ENCODE results near the gene SOD1. TPM values are rescaled to one million over a fixed set of nuclear protein-coding genes. Genes with fewer than 3 reads are reported as not detected.
A peak's percentile ranks its signal among the peaks of the same experiment; 100 is the strongest.

SOD1 gene
- total and polyA plus RNA-seq, 4 experiments from 2014 or later, result 178 to 756 (median 397) TPM

- intact Hi-C loops (cut with micrococcal nuclease), result no loop called here
- peaks cover 64 to 80% of the 10 kb centered on the region in 2 donors for H3K36me3 Mint-ChIP-seq
Measured at GRCh38 chr21:31688603-31689368, 29.3 kb downstream of the SOD1 start.

GRCh38 chr21:31693222-31693621, 33.7 kb downstream of the SOD1 start:
- Mint-ChIP-seq H3K4me3 (no peak overlapping the region), H3K27me3 (no peaks in the 10 kb centered on the region), H3K36me3 (peaks cover 64 to 78% of the 10 kb centered on the region in 2 donors), H3K9me3 (no peaks in the 10 kb centered on the region), H3K27ac (no peak overlapping the region), H3K4me1 (peaks cover 0 to 2% (median 0%) of the 10 kb centered on the region in 4 donors)
- Histone ChIP-seq H3K4me1 (ENCODE audit: insufficient read depth, low read length) (no peaks in the 10 kb centered on the region), H3K4me3 (ENCODE audit: low read length in 2 of 2) (no peak overlapping the region), H3K36me3 (ENCODE audit: insufficient read depth, low read length) (peaks cover 52% of the 10 kb centered on the region), H3K27ac (ENCODE audit: low read depth, low read length) (no peak overlapping the region), H3K9me3 (ENCODE audit: control insufficient read depth in 1 of 2, low read length in 2 of 2) (no peaks in the 10 kb centered on the region), H3K27me3 (ENCODE audit: insufficient read depth, low read length) (no peaks in the 10 kb centered on the region)
- ChIA-PET POLR2A (ENCODE audit: partially characterized antibody) (no interaction called here), CTCF (ENCODE audit: partially characterized antibody) (no interaction called here)
- no peak for DNase-seq
- intact Hi-C loops (cut with micrococcal nuclease), result no loop called here

More at GRCh38 chr21:31688603-31689368, 29.3 kb downstream of the SOD1 start:
- ChIA-PET CTCF (ENCODE audit: partially characterized antibody) (interaction anchor here (0.7 to 1.0 kb wide), 2 partner anchors 9 to 44 kb away, joined by 3 read pairs; no protein-coding TSS in a partner anchor), POLR2A (ENCODE audit: partially characterized antibody) (interaction anchor here (0.5 kb wide), 1 partner anchor 40 kb away, joined by 3 read pairs; no protein-coding TSS in a partner anchor)
- H3K4me3 ChIP-seq (ENCODE audit: low read length in 2 of 2), result no peak overlapping the region
- Mint-ChIP-seq H3K9me3 (no peaks in the 10 kb centered on the region), H3K27me3 (no peaks in the 10 kb centered on the region), H3K4me1 (peaks cover 0 to 2% (median 0%) of the 10 kb centered on the region in 4 donors), H3K27ac (peak overlapping the region in 2 of 7 donors; percentile 12 to 19), H3K4me3 (no peak overlapping the region)
- no peak overlapping the region for H3K27ac ChIP-seq (ENCODE audit: low read depth, low read length)
- H3K9me3 ChIP-seq (ENCODE audit: control insufficient read depth in 1 of 2, low read length in 2 of 2), result no peaks in the 10 kb centered on the region
- H3K4me1 ChIP-seq (ENCODE audit: insufficient read depth, low read length), result no peaks in the 10 kb centered on the region
- no peaks in the 10 kb centered on the region for H3K27me3 ChIP-seq (ENCODE audit: insufficient read depth, low read length)
- DNase-seq, result no peak
- H3K36me3 ChIP-seq (ENCODE audit: insufficient read depth, low read length), result peaks cover 54% of the 10 kb centered on the region

- peaks cover 56 to 75% of the 10 kb centered on the region in 2 donors for H3K36me3 Mint-ChIP-seq
- H3K9me3 Mint-ChIP-seq, result no peaks in the 10 kb centered on the region
- H3K27ac ChIP-seq (ENCODE audit: low read depth, low read length), result no peak overlapping the region
- CTCF ChIA-PET (ENCODE audit: partially characterized antibody), result no interaction called here
- peaks cover 0 to 4% (median under 1%) of the 10 kb centered on the region in 4 donors for H3K4me1 Mint-ChIP-seq
- H3K27me3 ChIP-seq (ENCODE audit: insufficient read depth, low read length), result no peaks in the 10 kb centered on the region
- no peak overlapping the region for H3K27ac Mint-ChIP-seq
- H3K4me3 ChIP-seq (ENCODE audit: low read length in 2 of 2), result no peak overlapping the region
- intact Hi-C loops (cut with micrococcal nuclease), result no loop called here
- no peak overlapping the region for H3K4me3 Mint-ChIP-seq
- no peaks in the 10 kb centered on the region for H3K27me3 Mint-ChIP-seq
- POLR2A ChIA-PET (ENCODE audit: partially characterized antibody), result no interaction called here
- no peaks in the 10 kb centered on the region for H3K4me1 ChIP-seq (ENCODE audit: insufficient read depth, low read length)
- H3K36me3 ChIP-seq (ENCODE audit: insufficient read depth, low read length), result peaks cover 52% of the 10 kb centered on the region
- no peaks in the 10 kb centered on the region for H3K9me3 ChIP-seq (ENCODE audit: control insufficient read depth in 1 of 2, low read length in 2 of 2)
- no peak for DNase-seq
Measured at GRCh38 chr21:31696424-31696823, 36.9 kb downstream of the SOD1 start.

GRCh38 chr21:31698461-31698860, 39.0 kb downstream of the SOD1 start:
- no peak overlapping the region for H3K27ac ChIP-seq (ENCODE audit: low read depth, low read length)
- Mint-ChIP-seq H3K4me1 (peaks cover 0 to 4% (median under 1%) of the 10 kb centered on the region in 4 donors), H3K27me3 (no peaks in the 10 kb centered on the region), H3K36me3 (peaks cover 57 to 75% of the 10 kb centered on the region in 2 donors), H3K9me3 (no peaks in the 10 kb centered on the region), H3K27ac (peak overlapping the region in 3 of 7 donors; percentile 22 to 90 (median 54)), H3K4me3 (no peak overlapping the region)
- no peaks in the 10 kb centered on the region for H3K4me1 ChIP-seq (ENCODE audit: insufficient read depth, low read length)
- ChIA-PET POLR2A (ENCODE audit: partially characterized antibody) (no interaction called here), CTCF (ENCODE audit: partially characterized antibody) (no interaction called here)
- H3K9me3 ChIP-seq (ENCODE audit: control insufficient read depth in 1 of 2, low read length in 2 of 2), result no peaks in the 10 kb centered on the region
- H3K36me3 ChIP-seq (ENCODE audit: insufficient read depth, low read length), result peaks cover 35% of the 10 kb centered on the region
- intact Hi-C loops (cut with micrococcal nuclease), result no loop called here
- H3K4me3 ChIP-seq (ENCODE audit: low read length in 2 of 2), result no peak overlapping the region
- no peak for DNase-seq
- H3K27me3 ChIP-seq (ENCODE audit: insufficient read depth, low read length), result no peaks in the 10 kb centered on the region

- ChIA-PET CTCF (ENCODE audit: partially characterized antibody) (no interaction called here), POLR2A (ENCODE audit: partially characterized antibody) (no interaction called here)
- Mint-ChIP-seq H3K36me3 (peaks cover 52 to 67% of the 10 kb centered on the region in 2 donors), H3K9me3 (no peaks in the 10 kb centered on the region), H3K4me1 (peaks cover 0 to 6% (median 4%) of the 10 kb centered on the region in 4 donors), H3K4me3 (no peak overlapping the region), H3K27me3 (no peaks in the 10 kb centered on the region), H3K27ac (peak overlapping the region in 1 of 7 donors; percentile 12)
- no peaks in the 10 kb centered on the region for H3K4me1 ChIP-seq (ENCODE audit: insufficient read depth, low read length)
- intact Hi-C loops (cut with micrococcal nuclease), result no loop called here
- H3K4me3 ChIP-seq (ENCODE audit: low read length in 2 of 2), result no peak overlapping the region
- no peak overlapping the region for H3K27ac ChIP-seq (ENCODE audit: low read depth, low read length)
- H3K27me3 ChIP-seq (ENCODE audit: insufficient read depth, low read length), result no peaks in the 10 kb centered on the region
- no peak for DNase-seq
- peaks cover 22% of the 10 kb centered on the region for H3K36me3 ChIP-seq (ENCODE audit: insufficient read depth, low read length)
- H3K9me3 ChIP-seq (ENCODE audit: control insufficient read depth in 1 of 2, low read length in 2 of 2), result no peaks in the 10 kb centered on the region
Measured at GRCh38 chr21:31700040-31700439, 40.5 kb downstream of the SOD1 start.

GRCh38 chr21:31706562-31706961, 47.1 kb downstream of the SOD1 start:
- peaks cover 42 to 54% (median 48%) of the 10 kb centered on the region in 4 donors for H3K4me1 Mint-ChIP-seq

GRCh38 chr21:31707499-31707898, 48.0 kb downstream of the SOD1 start:
- Mint-ChIP-seq H3K4me3 (no peak overlapping the region), H3K27me3 (no peaks in the 10 kb centered on the region), H3K9me3 (no peaks in the 10 kb centered on the region), H3K4me1 (peaks cover 46 to 62% (median 53%) of the 10 kb centered on the region in 4 donors), H3K27ac (peak overlapping the region in 2 of 7 donors; percentile 7 to 12), H3K36me3 (peaks cover 12 to 17% of the 10 kb centered on the region in 2 donors)
- Histone ChIP-seq H3K36me3 (ENCODE audit: insufficient read depth, low read length) (no peaks in the 10 kb centered on the region), H3K4me3 (ENCODE audit: low read length in 2 of 2) (no peak overlapping the region), H3K27ac (ENCODE audit: low read depth, low read length) (no peak overlapping the region), H3K4me1 (ENCODE audit: insufficient read depth, low read length) (peaks cover 55% of the 10 kb centered on the region), H3K9me3 (ENCODE audit: control insufficient read depth in 1 of 2, low read length in 2 of 2) (no peaks in the 10 kb centered on the region), H3K27me3 (ENCODE audit: insufficient read depth, low read length) (no peaks in the 10 kb centered on the region)
- ChIA-PET POLR2A (ENCODE audit: partially characterized antibody) (no interaction called here), CTCF (ENCODE audit: partially characterized antibody) (no interaction called here)
- DNase-seq, result no peak
- intact Hi-C loops (cut with micrococcal nuclease), result no loop called here

More at GRCh38 chr21:31706562-31706961, 47.1 kb downstream of the SOD1 start:
- H3K36me3 Mint-ChIP-seq, result peaks cover 19 to 26% of the 10 kb centered on the region in 2 donors
- Histone ChIP-seq H3K36me3 (ENCODE audit: insufficient read depth, low read length) (peaks cover 2% of the 10 kb centered on the region), H3K27ac (ENCODE audit: low read depth, low read length) (no peak overlapping the region), H3K9me3 (ENCODE audit: control insufficient read depth in 1 of 2, low read length in 2 of 2) (no peaks in the 10 kb centered on the region), H3K4me1 (ENCODE audit: insufficient read depth, low read length) (peaks cover 48% of the 10 kb centered on the region), H3K27me3 (ENCODE audit: insufficient read depth, low read length) (no peaks in the 10 kb centered on the region), H3K4me3 (ENCODE audit: low read length in 2 of 2) (no peak overlapping the region)
- CTCF ChIA-PET (ENCODE audit: partially characterized antibody), result no interaction called here
- intact Hi-C loops (cut with micrococcal nuclease), result no loop called here
- H3K9me3 Mint-ChIP-seq, result no peaks in the 10 kb centered on the region
- H3K27me3 Mint-ChIP-seq, result no peaks in the 10 kb centered on the region
- peak overlapping the region in 1 of 8 donors; percentile 48 for H3K4me3 Mint-ChIP-seq
- H3K27ac Mint-ChIP-seq, result peak overlapping the region in 4 of 7 donors; percentile 5 to 73 (median 32)
- POLR2A ChIA-PET (ENCODE audit: partially characterized antibody), result no interaction called here
- DNase-seq, result no peak
